Testis (tissue), 3 donors: ENCODE data around the gene CHCHD10. TPM values are rescaled to one million over a fixed set of nuclear protein-coding genes. Genes with fewer than 3 reads are reported as not detected.

Experiments used
- DNase-seq: peaks from one replicate; pipeline ENCODE4 v3.0.0-alpha.2; 2019
- H3K27ac ChIP-seq, 2 donors: fragments of 200-600 bp; sonication (generic); one replicate each; pipeline ENCODE4 v1.5.1; 2019
- H3K27me3 ChIP-seq: fragments of 200-600 bp; sonication (generic); one replicate; pipeline ENCODE4 v1.5.1; 2019
- H3K36me3 ChIP-seq: fragments of 200-600 bp; sonication (generic); one replicate; pipeline ENCODE4 v1.5.1; 2017; ENCODE audit warnings: low read depth; ENCODE audit errors: missing control alignments
- H3K4me1 ChIP-seq: fragments of 200-600 bp; sonication (generic); one replicate; pipeline ENCODE4 v1.5.1; 2019
- H3K4me3 ChIP-seq, 2 donors: fragments of 200-600 bp; sonication (generic); one replicate each; pipeline ENCODE4 v1.5.1; 2017 to 2019
- H3K9me3 ChIP-seq: fragments of 200-600 bp; sonication (generic); one replicate; pipeline ENCODE4 v1.5.1; 2017
- POLR2A ChIP-seq: fragments of 450-650 bp; IDR thresholded peaks from one replicate; pipeline ENCODE4 v1.6.1; 2017; ENCODE audit warnings: antibody characterized with exemption, mild to moderate bottlenecking, moderate library complexity
- WGBS, 2 donors: methylation state at CpG; one replicate each; pipeline ENCODE4 v1.1.5; 2018; 5-methylcytosine and 5-hydroxymethylcytosine counted together
- intact Hi-C: fragments of 100-400 bp; cut with DNase I; formaldehyde crosslinking; loops from one replicate; pipeline ENCODE4 v1.15.1; 2023; ENCODE audit warnings: low total_unique reads
- polyA plus RNA-seq: library from polyadenylated mRNA; stranded (reverse); fragments of 350-450 nt; fragmentation: Illumina TruSeq; extraction: RNeasy Lipid Tissue Mini Kit (QIAGEN cat#74804); gene quantifications from one replicate; pipeline ENCODE4 v1.2.3, GENCODE V29; 2014; ENCODE audit warnings: low read depth, low replicate concordance; ENCODE audit not compliant: insufficient read depth
- total RNA-seq, 2 donors: library from RNA; depleted of rRNA; stranded (reverse); fragments of >200 nt; gene quantifications; one replicate each; pipeline ENCODE4 v1.2.3, GENCODE V29; 2016
- TF ChIP-seq, protein P1 (sequence below), 3 experiments: fragments of 450-650 bp in 2 of 3; fragments of 200-600 bp in 1 of 3; sonication (generic) in 1 of 3; IDR thresholded peaks; one replicate each; pipeline ENCODE4 v1.5.1; 2016 to 2019; ENCODE audit warnings: antibody characterized with exemption in 3 of 3, mild to moderate bottlenecking in 2 of 3, moderate library complexity in 1 of 3

The CHCHD10 gene
- total and polyA plus RNA-seq, 3 donors from 2014 or later = 24.0 to 74.8 (median 30.2) TPM

- intact Hi-C loops = no loop called here
- Histone ChIP-seq H3K9me3 (no peaks in the 10 kb centered on the region), H3K27me3 (no peaks in the 10 kb centered on the region), H3K36me3 (no peaks in the 10 kb centered on the region), H3K4me1 (peaks cover 3% of the 10 kb centered on the region), H3K27ac (no peak overlapping the region), H3K4me3 (no peak overlapping the region)
- no peak for DNase-seq
- TF ChIP-seq POLR2A = no peak
- TF ChIP-seq, protein P1, sequence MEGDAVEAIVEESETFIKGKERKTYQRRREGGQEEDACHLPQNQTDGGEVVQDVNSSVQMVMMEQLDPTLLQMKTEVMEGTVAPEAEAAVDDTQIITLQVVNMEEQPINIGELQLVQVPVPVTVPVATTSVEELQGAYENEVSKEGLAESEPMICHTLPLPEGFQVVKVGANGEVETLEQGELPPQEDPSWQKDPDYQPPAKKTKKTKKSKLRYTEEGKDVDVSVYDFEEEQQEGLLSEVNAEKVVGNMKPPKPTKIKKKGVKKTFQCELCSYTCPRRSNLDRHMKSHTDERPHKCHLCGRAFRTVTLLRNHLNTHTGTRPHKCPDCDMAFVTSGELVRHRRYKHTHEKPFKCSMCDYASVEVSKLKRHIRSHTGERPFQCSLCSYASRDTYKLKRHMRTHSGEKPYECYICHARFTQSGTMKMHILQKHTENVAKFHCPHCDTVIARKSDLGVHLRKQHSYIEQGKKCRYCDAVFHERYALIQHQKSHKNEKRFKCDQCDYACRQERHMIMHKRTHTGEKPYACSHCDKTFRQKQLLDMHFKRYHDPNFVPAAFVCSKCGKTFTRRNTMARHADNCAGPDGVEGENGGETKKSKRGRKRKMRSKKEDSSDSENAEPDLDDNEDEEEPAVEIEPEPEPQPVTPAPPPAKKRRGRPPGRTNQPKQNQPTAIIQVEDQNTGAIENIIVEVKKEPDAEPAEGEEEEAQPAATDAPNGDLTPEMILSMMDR (IDR thresholded peaks at IDR 0.05) = no peak
- WGBS, 2 donors = 89 to 93% methylated on average over 8 of the region's 8 CpGs
These were observed 34.2 kb upstream of the CHCHD10 start for GRCh38 chr22:23801886-23802377.

DNA sequence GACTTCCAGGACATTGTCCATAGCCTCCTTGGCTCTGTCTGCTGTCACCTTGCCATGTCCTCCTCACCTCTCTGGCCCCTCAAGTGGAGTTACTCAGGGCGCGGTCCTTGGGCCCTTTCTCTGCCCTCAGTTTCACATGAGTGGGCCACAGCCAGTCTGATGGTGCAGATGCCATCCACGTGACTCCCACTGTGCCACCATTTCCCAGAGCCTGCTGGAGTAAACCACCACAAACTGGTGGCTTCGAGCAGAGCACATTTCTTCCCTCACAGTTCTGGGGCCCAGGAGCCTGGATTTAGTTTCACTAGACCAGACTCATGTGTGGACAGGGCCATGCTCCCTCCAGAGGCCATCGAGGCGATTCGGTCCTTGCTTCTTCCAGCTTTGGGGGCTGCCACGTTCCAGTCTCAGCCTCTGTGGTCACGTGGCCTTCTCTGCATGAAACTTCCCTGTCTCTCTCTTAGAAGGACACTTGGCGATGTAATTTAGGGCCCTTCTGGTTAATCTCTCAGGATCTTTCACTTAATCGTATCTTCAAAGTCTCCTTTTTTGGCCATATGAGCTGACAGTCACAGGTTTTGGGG lies 33.6 kb upstream of the CHCHD10 start:
- no peaks in the 10 kb centered on the region for H3K9me3 ChIP-seq
- H3K36me3 ChIP-seq = no peaks in the 10 kb centered on the region
- H3K27me3 ChIP-seq = no peaks in the 10 kb centered on the region
- intact Hi-C loops = no loop called here
- WGBS, 2 donors = 91 to 92% methylated on average over 11 of the region's 11 CpGs
- no peak for DNase-seq
- H3K4me1 ChIP-seq = peaks cover 3% of the 10 kb centered on the region
- TF ChIP-seq, protein P1 (IDR thresholded peaks at IDR 0.05) = no peak
- no peak for TF ChIP-seq POLR2A
- no peak overlapping the region for H3K4me3 ChIP-seq
- no peak overlapping the region for H3K27ac ChIP-seq

DNA sequence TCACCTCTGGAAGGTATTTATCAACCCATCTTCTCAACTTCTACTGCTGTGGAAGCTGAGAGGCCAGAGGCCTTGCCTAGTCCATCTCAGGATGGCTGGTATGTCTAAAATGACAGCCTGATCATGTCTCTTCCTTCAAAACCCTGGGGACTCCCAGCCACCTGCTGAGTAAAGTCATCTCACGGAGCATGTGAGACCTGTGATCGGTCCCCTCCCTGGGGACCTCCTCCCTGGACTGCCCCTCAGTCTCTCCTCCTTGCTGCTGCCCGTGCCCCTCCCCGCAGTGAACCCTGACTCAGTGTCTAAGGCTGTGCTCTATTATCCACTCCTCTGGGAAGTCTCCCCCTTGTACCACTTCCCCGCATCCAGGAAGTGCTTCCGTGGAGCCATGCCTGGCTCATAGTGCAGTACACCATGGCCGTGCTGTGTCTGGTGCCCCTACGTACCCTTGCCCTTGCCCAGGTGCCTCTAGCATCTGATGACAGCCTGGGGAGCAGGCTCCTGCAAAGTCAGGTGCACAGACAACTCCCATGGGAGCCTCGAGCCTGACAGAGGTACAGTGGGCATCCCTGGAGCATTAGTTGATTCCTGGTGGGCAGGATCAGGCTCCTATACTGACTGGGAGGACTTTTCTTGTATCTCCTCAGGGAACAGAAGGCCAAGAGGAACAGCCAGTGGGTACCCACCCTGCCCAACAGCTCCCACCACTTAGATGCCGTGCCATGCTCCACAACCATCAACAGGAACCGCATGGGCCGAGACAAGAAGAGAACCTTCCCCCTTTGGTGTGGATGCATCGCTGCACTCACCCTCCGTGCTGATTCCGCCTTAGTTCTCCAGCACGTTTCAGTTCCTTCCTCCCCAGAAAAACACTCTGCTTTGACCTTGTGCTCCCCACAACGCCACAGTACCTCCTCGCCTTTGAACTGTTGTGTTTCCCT lies 32.8 kb upstream of the CHCHD10 start:
- 95 to 97% methylated on average over 18 of the region's 18 CpGs for WGBS, 2 donors
- Histone ChIP-seq H3K4me1 (peaks cover 2% of the 10 kb centered on the region), H3K9me3 (no peaks in the 10 kb centered on the region), H3K36me3 (no peaks in the 10 kb centered on the region), H3K4me3 (no peak overlapping the region), H3K27me3 (no peaks in the 10 kb centered on the region), H3K27ac (no peak overlapping the region)
- DNase-seq = no peak
- TF ChIP-seq, protein P1 (IDR thresholded peaks at IDR 0.05) = no peak
- TF ChIP-seq POLR2A = no peak
- intact Hi-C loops = no loop called here

DNA sequence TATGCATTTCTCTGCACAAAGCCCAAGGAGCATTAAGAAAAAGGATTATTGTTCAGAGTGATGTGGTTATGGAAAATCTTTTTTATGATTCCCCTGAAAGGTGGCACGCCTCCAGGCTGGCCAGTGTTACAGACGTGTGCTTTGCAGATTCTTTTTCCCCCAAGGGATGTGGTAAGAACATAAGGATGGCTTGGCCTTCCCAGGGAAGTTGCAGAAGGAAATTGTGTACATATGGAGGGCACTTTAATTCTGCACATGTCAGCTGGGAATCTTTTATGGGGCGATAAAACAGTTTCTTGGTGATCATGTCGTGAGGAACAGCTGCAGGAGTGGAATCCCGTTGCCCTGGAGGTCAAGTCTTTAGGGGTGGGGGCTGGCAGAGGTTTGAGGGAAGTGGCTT lies 28.7 kb upstream of the CHCHD10 start:
- Histone ChIP-seq H3K27me3 (no peaks in the 10 kb centered on the region), H3K4me3 (no peak overlapping the region), H3K9me3 (no peaks in the 10 kb centered on the region), H3K4me1 (peaks cover 7% of the 10 kb centered on the region), H3K27ac (no peak overlapping the region), H3K36me3 (no peaks in the 10 kb centered on the region)
- WGBS, 2 donors = 62 to 64% methylated on average over 5 of the region's 5 CpGs
- intact Hi-C loops = no loop called here
- no peak for DNase-seq
- TF ChIP-seq, protein P1 (IDR thresholded peaks at IDR 0.05) = no peak
- no peak for TF ChIP-seq POLR2A
